Osteocyte (in vitro differentiated cells): ENCODE results near the gene LARGE1. TPM values are rescaled to one million over a fixed set of nuclear protein-coding genes. Genes with fewer than 3 reads are reported as not detected.

Experiments used
- DNase-seq: peaks from one replicate; pipeline ENCODE4 v3.0.0; 2021; ENCODE audit warnings: mixed read lengths; ENCODE audit not compliant: unreplicated experiment; ENCODE audit errors: extremely low spot score
- H3K27ac Mint-ChIP-seq: one replicate; pipeline ENCODE4 v1.8.0; 2021; ENCODE audit warnings: mild to moderate bottlenecking, mixed read lengths; ENCODE audit not compliant: unreplicated experiment
- H3K27me3 Mint-ChIP-seq: one replicate; pipeline ENCODE4 v1.8.0; 2021; ENCODE audit warnings: mixed read lengths; ENCODE audit not compliant: unreplicated experiment
- H3K36me3 Mint-ChIP-seq: one replicate; pipeline ENCODE4 v1.8.0; 2021; ENCODE audit warnings: mixed read lengths; ENCODE audit not compliant: unreplicated experiment
- H3K4me1 Mint-ChIP-seq: one replicate; pipeline ENCODE4 v1.8.0; 2021; ENCODE audit warnings: mixed read lengths; ENCODE audit not compliant: unreplicated experiment
- H3K4me3 Mint-ChIP-seq: one replicate; pipeline ENCODE4 v1.8.0; 2021; ENCODE audit warnings: mild to moderate bottlenecking, moderate library complexity, mixed read lengths; ENCODE audit not compliant: unreplicated experiment
- H3K9me3 Mint-ChIP-seq: one replicate; pipeline ENCODE4 v1.8.0; 2021; ENCODE audit warnings: mixed read lengths; ENCODE audit not compliant: unreplicated experiment
- total RNA-seq: library from RNA; stranded (reverse); gene quantifications from 2 replicates; pipeline ENCODE4 v1.2.1, GENCODE V29; 2021
- TF ChIP-seq, protein P1 (sequence below): fragments of 200-600 bp; sonication (generic); IDR thresholded peaks from 2 replicates; pipeline ENCODE4 v1.5.0; 2021; ENCODE audit warnings: antibody characterized with exemption, mild to moderate bottlenecking, moderate library complexity

The LARGE1 gene
- total RNA-seq, 1 donor from 2014 or later: 17.6 TPM

DNA sequence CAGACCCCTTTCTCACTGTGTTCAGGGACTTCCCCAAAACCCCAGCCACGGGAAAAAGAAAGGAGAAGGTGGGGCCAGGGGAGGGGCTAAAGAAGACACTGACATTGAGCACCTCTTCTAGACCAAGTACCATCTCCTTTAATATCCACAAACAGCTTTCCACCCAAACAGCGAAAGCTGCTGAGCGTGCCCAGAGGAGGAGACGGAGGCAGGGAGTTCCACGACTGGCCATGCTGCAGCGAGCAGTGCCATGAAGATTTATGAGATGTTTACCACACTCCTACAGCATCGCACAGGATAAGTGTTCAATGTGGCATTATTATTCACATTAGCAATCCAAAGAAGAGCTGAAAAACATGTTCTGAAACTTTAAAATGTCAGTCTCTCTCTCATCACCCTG is 127.4 kb downstream of the LARGE1 start:
- Mint-ChIP-seq H3K4me3 (no peak overlapping the region), H3K4me1 (no peaks in the 10 kb centered on the region), H3K27ac (no peak overlapping the region), H3K36me3 (peaks cover 3% of the 10 kb centered on the region), H3K9me3 (peaks cover 8% of the 10 kb centered on the region), H3K27me3 (no peaks in the 10 kb centered on the region)
- DNase-seq: no peak
- TF ChIP-seq, protein P1, sequence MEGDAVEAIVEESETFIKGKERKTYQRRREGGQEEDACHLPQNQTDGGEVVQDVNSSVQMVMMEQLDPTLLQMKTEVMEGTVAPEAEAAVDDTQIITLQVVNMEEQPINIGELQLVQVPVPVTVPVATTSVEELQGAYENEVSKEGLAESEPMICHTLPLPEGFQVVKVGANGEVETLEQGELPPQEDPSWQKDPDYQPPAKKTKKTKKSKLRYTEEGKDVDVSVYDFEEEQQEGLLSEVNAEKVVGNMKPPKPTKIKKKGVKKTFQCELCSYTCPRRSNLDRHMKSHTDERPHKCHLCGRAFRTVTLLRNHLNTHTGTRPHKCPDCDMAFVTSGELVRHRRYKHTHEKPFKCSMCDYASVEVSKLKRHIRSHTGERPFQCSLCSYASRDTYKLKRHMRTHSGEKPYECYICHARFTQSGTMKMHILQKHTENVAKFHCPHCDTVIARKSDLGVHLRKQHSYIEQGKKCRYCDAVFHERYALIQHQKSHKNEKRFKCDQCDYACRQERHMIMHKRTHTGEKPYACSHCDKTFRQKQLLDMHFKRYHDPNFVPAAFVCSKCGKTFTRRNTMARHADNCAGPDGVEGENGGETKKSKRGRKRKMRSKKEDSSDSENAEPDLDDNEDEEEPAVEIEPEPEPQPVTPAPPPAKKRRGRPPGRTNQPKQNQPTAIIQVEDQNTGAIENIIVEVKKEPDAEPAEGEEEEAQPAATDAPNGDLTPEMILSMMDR: no peak

DNA sequence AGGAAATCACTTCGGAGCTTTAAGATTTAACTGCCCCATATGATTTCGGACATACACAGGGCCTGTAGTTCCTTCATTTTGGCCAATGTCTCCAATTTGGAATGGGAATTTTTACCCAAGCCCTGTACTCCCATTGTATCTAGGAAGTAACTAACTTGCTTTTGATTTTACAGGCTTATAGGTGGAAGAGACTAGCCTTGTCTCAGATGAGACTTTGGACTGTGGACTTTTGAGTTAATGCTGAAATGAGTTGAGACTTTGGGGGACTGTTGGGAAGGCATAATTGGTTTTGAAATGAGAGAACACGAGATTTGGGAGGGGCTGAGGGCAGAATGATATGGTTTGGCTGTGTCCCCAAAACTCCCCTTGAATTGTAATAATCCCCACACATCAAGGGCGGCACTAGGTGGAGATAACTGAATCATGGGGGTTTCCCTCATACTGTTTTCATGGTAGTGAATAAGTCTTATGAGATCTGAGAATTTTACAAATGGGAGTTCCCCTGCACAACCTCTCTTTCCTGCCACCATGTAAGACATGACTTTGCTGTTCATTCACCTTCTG is 130.5 kb downstream of the LARGE1 start:
- Mint-ChIP-seq H3K4me3 (no peak overlapping the region), H3K27me3 (no peaks in the 10 kb centered on the region), H3K9me3 (peaks cover 8% of the 10 kb centered on the region), H3K27ac (no peak overlapping the region), H3K4me1 (peaks cover 10% of the 10 kb centered on the region), H3K36me3 (peaks cover 3% of the 10 kb centered on the region)
- no peak for DNase-seq
- TF ChIP-seq, protein P1: no peak

DNA sequence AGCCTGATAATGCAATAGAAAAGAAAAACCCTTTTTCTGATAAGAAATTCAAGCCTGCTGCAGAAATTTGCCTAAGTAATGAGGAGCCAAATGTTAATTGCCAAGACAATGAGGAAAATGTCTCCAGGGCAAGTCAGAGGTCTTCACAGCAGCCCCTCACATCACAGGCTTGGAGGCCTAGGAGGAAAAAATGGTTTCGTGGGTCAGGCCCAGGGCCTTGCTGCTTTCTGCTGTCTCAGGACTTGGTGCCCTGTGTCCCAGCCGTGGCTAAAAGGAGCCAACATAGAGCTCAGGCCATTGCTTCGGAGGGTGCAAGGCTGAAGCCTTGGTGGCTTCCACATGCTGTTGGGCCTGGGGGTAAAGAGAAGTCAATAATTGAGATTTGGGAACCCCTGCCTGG is 131.3 kb downstream of the LARGE1 start:
- Mint-ChIP-seq H3K27ac (no peak overlapping the region), H3K9me3 (peaks cover 8% of the 10 kb centered on the region), H3K4me3 (no peak overlapping the region), H3K4me1 (peaks cover 10% of the 10 kb centered on the region), H3K36me3 (peaks cover 3% of the 10 kb centered on the region), H3K27me3 (no peaks in the 10 kb centered on the region)
- DNase-seq: no peak
- TF ChIP-seq, protein P1: no peak

DNA sequence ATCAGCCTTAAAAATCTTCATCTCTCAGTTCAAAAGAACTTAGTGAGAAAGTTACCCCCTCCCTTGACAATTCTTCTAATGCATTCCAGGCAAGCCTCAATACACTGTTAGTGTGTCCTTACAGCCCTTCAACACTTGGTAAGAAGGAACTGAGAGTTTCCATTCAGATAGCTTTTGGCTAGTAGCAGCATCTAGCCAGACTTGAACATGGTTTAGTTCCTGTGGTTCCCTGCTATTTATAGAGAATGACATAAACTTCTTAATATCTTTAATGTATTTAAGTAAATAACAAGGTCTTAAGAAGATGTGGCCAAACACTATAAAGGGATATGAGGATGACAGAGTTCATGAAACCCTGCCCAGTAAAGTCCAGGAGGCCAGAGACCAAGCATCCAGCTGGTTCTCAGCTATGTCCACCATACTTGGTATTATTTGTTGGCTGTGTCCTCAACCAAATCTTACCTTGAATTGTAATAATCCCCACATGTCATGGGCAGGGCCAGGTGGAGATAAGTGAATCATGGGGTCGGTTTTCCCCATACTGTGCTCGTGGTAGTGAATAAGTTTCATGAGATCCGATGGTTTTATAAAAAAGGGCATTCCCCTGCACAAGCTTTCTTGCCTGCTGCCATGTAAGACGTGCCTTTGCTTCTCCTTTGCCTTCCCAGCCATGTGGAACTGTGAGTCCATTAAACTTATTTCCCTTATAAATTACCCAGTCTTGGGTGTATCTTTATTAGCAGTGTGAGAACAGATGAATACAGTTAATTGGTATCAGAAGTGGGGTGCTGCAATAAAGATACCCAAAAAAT is 132.4 kb downstream of the LARGE1 start:
- H3K27me3 Mint-ChIP-seq: no peaks in the 10 kb centered on the region
- H3K4me3 Mint-ChIP-seq: no peak overlapping the region
- peaks cover 10% of the 10 kb centered on the region for H3K4me1 Mint-ChIP-seq
- TF ChIP-seq, protein P1: no peak
- H3K27ac Mint-ChIP-seq: no peak overlapping the region
- peaks cover 3% of the 10 kb centered on the region for H3K36me3 Mint-ChIP-seq
- peaks cover 8% of the 10 kb centered on the region for H3K9me3 Mint-ChIP-seq
- no peak for DNase-seq

DNA sequence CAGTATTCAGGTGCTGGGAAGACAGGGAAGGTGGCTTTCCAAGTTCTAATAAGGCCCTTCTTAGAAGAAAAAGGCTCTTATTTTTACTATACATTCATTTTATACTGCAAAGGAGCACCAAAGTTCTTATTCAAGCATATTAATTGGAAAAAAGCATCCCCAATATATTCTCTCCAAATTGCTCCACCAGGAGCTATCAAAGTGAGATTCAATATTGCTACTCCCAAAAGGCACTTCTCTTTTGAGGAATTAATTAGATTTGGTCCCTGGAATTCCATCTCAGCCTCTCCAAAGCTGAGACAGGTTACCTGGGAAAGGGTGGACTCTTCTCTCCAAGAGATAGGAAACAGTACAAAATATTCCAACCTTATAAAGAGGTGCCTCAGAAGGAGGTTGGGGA is 134.1 kb downstream of the LARGE1 start:
- Mint-ChIP-seq H3K36me3 (peaks cover 3% of the 10 kb centered on the region), H3K27ac (no peak overlapping the region), H3K4me3 (no peak overlapping the region), H3K9me3 (peaks cover 8% of the 10 kb centered on the region), H3K4me1 (peaks cover 10% of the 10 kb centered on the region), H3K27me3 (no peaks in the 10 kb centered on the region)
- no peak for DNase-seq
- TF ChIP-seq, protein P1: no peak
